HepG2 (cell line): ENCODE measurements around the gene DNPEP. TPM values are rescaled to one million over a fixed set of nuclear protein-coding genes. Genes with fewer than 3 reads are reported as not detected.

Source experiments
- ARNT ChIP-seq: fragments of 450-650 bp; IDR thresholded peaks from 2 replicates; pipeline ENCODE4 v1.6.1; 2017
- ETV5 ChIP-seq: IDR thresholded peaks from 2 replicates; pipeline ENCODE4 v1.6.1; 2018; ENCODE audit warnings: missing biosample characterization, missing genetic modification reagents, inconsistent platforms, borderline replicate concordance
- FOSL2 ChIP-seq: sonication (generic); formaldehyde crosslinking; IDR thresholded peaks from 2 replicates; pipeline ENCODE4 v1.4.0; 2020; ENCODE audit warnings: missing genetic modification reagents
- GFI1 ChIP-seq: sonication (generic); formaldehyde crosslinking; IDR thresholded peaks from 2 replicates; pipeline ENCODE4 v1.5.0; 2020; ENCODE audit warnings: missing genetic modification reagents, mild to moderate bottlenecking, borderline replicate concordance
- KMT2B ChIP-seq: IDR thresholded peaks from 2 replicates; pipeline ENCODE4 v1.6.1; 2016; ENCODE audit warnings: missing genetic modification reagents, missing compliant biosample characterization
- MED8 ChIP-seq: sonication (generic); formaldehyde crosslinking; IDR thresholded peaks from 2 replicates; pipeline ENCODE4 v1.8.1; 2023; ENCODE audit warnings: mild to moderate bottlenecking, missing genetic modification reagents; ENCODE audit not compliant: insufficient replicate concordance
- MXD3 ChIP-seq: IDR thresholded peaks from 2 replicates; pipeline ENCODE4 v1.6.1; 2016; ENCODE audit warnings: mild to moderate bottlenecking, missing biosample characterization, missing genetic modification reagents
- PRDM4 ChIP-seq: sonication (generic); formaldehyde crosslinking; IDR thresholded peaks from 2 replicates; pipeline ENCODE4 v1.9.0; 2021; ENCODE audit warnings: missing genetic modification reagents, borderline replicate concordance
- SMAD9 ChIP-seq: sonication (generic); formaldehyde crosslinking; IDR thresholded peaks from 2 replicates; pipeline ENCODE4 v1.5.1; 2020; ENCODE audit warnings: mild to moderate bottlenecking, missing genetic modification reagents
- STAG1 ChIP-seq: sonication (generic); formaldehyde crosslinking; IDR thresholded peaks from 2 replicates; pipeline ENCODE4 v1.4.0; 2020; ENCODE audit warnings: missing genetic modification reagents
- TFDP2 ChIP-seq: sonication (generic); formaldehyde crosslinking; IDR thresholded peaks from 2 replicates; pipeline ENCODE4 v1.4.0; 2020; ENCODE audit warnings: missing genetic modification reagents
- ZFP41 ChIP-seq: sonication (generic); formaldehyde crosslinking; IDR thresholded peaks from 2 replicates; pipeline ENCODE4 v1.4.0; 2020; ENCODE audit warnings: mild to moderate bottlenecking, missing genetic modification reagents, borderline replicate concordance
- ZKSCAN1 ChIP-seq: fragments of 150-350 bp; IDR thresholded peaks from 2 replicates; pipeline ENCODE4 v1.6.1; 2014; ENCODE audit warnings: low read length
- ZNF205 ChIP-seq: IDR thresholded peaks from 2 replicates; pipeline ENCODE4 v1.6.1; 2018; ENCODE audit warnings: missing biosample characterization, missing genetic modification reagents
- ZNF460 ChIP-seq: sonication (generic); formaldehyde crosslinking; IDR thresholded peaks from 2 replicates; pipeline ENCODE4 v1.5.1; 2020; ENCODE audit warnings: missing genetic modification reagents, mild to moderate bottlenecking, borderline replicate concordance
- ZNF496 ChIP-seq: sonication (generic); formaldehyde crosslinking; IDR thresholded peaks from 2 replicates; pipeline ENCODE4 v1.8.1; 2023; ENCODE audit warnings: mild to moderate bottlenecking, moderate library complexity, missing genetic modification reagents; ENCODE audit not compliant: insufficient replicate concordance
- ZNF737 ChIP-seq: sonication (generic); formaldehyde crosslinking; IDR thresholded peaks from 2 replicates; pipeline ENCODE4 v1.5.0; 2020; ENCODE audit warnings: missing genetic modification reagents, mild to moderate bottlenecking, borderline replicate concordance
- ZNF777 ChIP-seq: sonication (generic); formaldehyde crosslinking; IDR thresholded peaks from 2 replicates; pipeline ENCODE4 v1.4.0; 2020; ENCODE audit warnings: missing genetic modification reagents
- polyA plus RNA-seq, 8 experiments: library from polyadenylated mRNA; depleted of rRNA in 3 of 8; stranded (reverse) in 7 of 8; unstranded in 1 of 8; fragments of >200 nt; fragmentation: Illumina TruSeq in 4 of 8; extraction: Trizol in 4 of 8; gene quantifications; 2 replicates each; pipeline versions ENCODE4 v1.2.1 to v1.2.3, GENCODE V29; 2011 to 2016; ENCODE audit warnings: low read depth in 4 of 8, missing spikeins in 1 of 8, mixed read lengths in 1 of 8; ENCODE audit not compliant: insufficient read depth in 1 of 8
- total RNA-seq, 5 experiments: library from RNA; depleted of rRNA; stranded (reverse); fragments of >200 nt; fragmentation: Illumina TruSeq; extraction: Trizol; gene quantifications; 2 replicates each; pipeline ENCODE4 v1.2.3, GENCODE V29; 2016; ENCODE audit warnings: low read depth in 1 of 5
- TF ChIP-seq, protein P1 (sequence below): sonication (generic); formaldehyde crosslinking; IDR thresholded peaks from 2 replicates; pipeline ENCODE4 v1.5.1; 2020; ENCODE audit warnings: mild to moderate bottlenecking, moderate library complexity, missing genetic modification reagents
- TF ChIP-seq, protein P2 (sequence below): sonication (generic); formaldehyde crosslinking; IDR thresholded peaks from 2 replicates; pipeline ENCODE4 v1.5.0; 2020; ENCODE audit warnings: missing genetic modification reagents

Gene DNPEP
- total and polyA plus RNA-seq, 2 of the 13 experiments (the other 11 are each of a cell fraction or from before 2014, with no cell fraction given): 104 to 109 TPM

- TF ChIP-seq PRDM4 (CRISPR knock-in tag): 0 out of 2 replicates have a peak, but pooled peaks have one; percentile 45
- TF ChIP-seq ZNF737 (CRISPR knock-in tag): no peak
- peak; percentile 58; the same call in 1 of the 2 replicates for TF ChIP-seq ZNF205 (CRISPR knock-in tag)
- TF ChIP-seq ARNT: no peak
- TF ChIP-seq, protein P1, sequence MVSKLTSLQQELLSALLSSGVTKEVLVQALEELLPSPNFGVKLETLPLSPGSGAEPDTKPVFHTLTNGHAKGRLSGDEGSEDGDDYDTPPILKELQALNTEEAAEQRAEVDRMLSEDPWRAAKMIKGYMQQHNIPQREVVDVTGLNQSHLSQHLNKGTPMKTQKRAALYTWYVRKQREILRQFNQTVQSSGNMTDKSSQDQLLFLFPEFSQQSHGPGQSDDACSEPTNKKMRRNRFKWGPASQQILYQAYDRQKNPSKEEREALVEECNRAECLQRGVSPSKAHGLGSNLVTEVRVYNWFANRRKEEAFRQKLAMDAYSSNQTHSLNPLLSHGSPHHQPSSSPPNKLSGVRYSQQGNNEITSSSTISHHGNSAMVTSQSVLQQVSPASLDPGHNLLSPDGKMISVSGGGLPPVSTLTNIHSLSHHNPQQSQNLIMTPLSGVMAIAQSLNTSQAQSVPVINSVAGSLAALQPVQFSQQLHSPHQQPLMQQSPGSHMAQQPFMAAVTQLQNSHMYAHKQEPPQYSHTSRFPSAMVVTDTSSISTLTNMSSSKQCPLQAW: peak; percentile 57; the same call in 1 of the 2 replicates
- no peak for TF ChIP-seq FOSL2 (CRISPR knock-in tag)
- TF ChIP-seq ZKSCAN1: no peak
- no peak for TF ChIP-seq STAG1 (CRISPR knock-in tag)
- TF ChIP-seq ZFP41 (CRISPR knock-in tag): 0 out of 2 replicates have a peak, but pooled peaks have one; percentile 66
- TF ChIP-seq MXD3 (CRISPR knock-in tag): peak; percentile 81; the same call in 1 of the 2 replicates
- TF ChIP-seq ZNF496 (CRISPR knock-in tag): no peak
- TF ChIP-seq ETV5: peak; percentile 42; the same call in 1 of the 2 replicates
- TF ChIP-seq TFDP2 (CRISPR knock-in tag): peak; percentile 68
- TF ChIP-seq KMT2B (CRISPR knock-in tag): peak; percentile 71
- TF ChIP-seq GFI1 (CRISPR knock-in tag): 0 out of 2 replicates have a peak, but pooled peaks have one; percentile 41
- peak; percentile 83 for TF ChIP-seq SMAD9 (CRISPR knock-in tag)
- no peak for TF ChIP-seq ZNF777 (CRISPR knock-in tag)
- TF ChIP-seq ZNF460 (CRISPR knock-in tag): no peak
- TF ChIP-seq MED8: peak; percentile 51
- TF ChIP-seq, protein P2, sequence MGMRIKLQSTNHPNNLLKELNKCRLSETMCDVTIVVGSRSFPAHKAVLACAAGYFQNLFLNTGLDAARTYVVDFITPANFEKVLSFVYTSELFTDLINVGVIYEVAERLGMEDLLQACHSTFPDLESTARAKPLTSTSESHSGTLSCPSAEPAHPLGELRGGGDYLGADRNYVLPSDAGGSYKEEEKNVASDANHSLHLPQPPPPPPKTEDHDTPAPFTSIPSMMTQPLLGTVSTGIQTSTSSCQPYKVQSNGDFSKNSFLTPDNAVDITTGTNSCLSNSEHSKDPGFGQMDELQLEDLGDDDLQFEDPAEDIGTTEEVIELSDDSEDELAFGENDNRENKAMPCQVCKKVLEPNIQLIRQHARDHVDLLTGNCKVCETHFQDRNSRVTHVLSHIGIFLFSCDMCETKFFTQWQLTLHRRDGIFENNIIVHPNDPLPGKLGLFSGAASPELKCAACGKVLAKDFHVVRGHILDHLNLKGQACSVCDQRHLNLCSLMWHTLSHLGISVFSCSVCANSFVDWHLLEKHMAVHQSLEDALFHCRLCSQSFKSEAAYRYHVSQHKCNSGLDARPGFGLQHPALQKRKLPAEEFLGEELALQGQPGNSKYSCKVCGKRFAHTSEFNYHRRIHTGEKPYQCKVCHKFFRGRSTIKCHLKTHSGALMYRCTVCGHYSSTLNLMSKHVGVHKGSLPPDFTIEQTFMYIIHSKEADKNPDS: 0 out of 2 replicates have a peak, but pooled peaks have one; percentile 19
Observed at GRCh38 chr2:219387306-219388120, at the start of gene DNPEP (continued).
